Omental fat pad (tissue), 4 donors: ENCODE measurements around the gene AGO3. TPM values are rescaled to one million over a fixed set of nuclear protein-coding genes. Genes with fewer than 3 reads are reported as not detected.
A peak's percentile ranks its signal among the peaks of the same experiment; 100 is the strongest.

Experiments used
- ATAC-seq: fragments of 150-250 bp; one replicate; pipeline ENCODE4 v1.9.1; 2016; ENCODE audit warnings: mild to moderate bottlenecking, moderate library complexity; ENCODE audit not compliant: low FRiP score
- DNase-seq: peaks from one replicate; pipeline ENCODE4 v3.0.0-alpha.2; 2019; ENCODE audit warnings: low spot score
- CTCF ChIP-seq, 3 donors: fragments of 450-650 bp; IDR thresholded peaks; one replicate each; pipeline ENCODE4 v1.5.1; 2016 to 2017; ENCODE audit warnings: antibody characterized with exemption in 3 of 3, mild to moderate bottlenecking in 3 of 3, moderate library complexity in 2 of 3
- total RNA-seq, 4 donors: library from RNA; depleted of rRNA; stranded (reverse); fragments of >200 nt; gene quantifications; one replicate each; pipeline ENCODE4 v1.1.0, GENCODE V29; 2016

The AGO3 gene
- total RNA-seq, 4 donors from 2014 or later, result 22.3 to 39.9 (median 30.6) TPM

DNA sequence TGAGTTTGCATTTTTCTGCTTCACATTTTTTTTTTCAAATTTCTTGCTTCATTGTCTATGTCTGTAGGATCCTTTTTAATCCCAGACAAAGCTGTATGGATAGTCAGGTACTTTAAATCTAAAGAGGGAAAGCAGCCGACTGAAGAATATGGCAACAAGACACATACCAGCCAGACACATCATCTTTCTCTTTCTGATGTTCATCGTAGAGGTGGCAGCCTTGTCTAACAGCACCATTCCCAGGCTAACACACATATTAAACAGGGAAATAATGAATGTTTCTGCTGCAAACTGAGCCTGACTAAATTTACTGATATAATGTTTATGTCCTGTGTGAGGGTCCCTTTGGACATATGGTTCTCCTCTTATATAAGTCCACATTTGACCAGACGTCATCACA is 149.3 kb downstream of the AGO3 start:
- TF ChIP-seq CTCF (IDR thresholded peaks at IDR 0.05), result no peak
- no peak for DNase-seq
- no peak for ATAC-seq

DNA sequence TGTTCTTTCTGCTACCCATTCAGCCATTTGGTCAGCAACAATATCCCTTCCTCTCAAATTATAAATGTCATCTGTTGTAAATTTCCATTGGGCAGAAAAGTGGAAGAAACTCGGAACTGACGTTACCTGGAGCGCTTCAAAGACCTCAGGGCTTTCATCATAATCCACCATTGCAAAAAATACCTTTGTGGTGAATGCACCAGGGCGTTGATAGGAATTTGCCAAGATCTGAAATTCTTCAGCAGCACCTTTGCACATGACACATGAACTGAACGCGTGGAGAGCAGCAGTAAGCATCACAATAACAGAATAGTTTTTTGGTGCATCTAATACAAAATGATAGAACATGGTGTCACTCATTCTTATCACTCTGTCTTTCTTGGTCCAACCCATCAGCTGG is 149.9 kb downstream of the AGO3 start:
- no peak for ATAC-seq
- no peak for DNase-seq
- no peak for TF ChIP-seq CTCF (IDR thresholded peaks at IDR 0.05)

DNA sequence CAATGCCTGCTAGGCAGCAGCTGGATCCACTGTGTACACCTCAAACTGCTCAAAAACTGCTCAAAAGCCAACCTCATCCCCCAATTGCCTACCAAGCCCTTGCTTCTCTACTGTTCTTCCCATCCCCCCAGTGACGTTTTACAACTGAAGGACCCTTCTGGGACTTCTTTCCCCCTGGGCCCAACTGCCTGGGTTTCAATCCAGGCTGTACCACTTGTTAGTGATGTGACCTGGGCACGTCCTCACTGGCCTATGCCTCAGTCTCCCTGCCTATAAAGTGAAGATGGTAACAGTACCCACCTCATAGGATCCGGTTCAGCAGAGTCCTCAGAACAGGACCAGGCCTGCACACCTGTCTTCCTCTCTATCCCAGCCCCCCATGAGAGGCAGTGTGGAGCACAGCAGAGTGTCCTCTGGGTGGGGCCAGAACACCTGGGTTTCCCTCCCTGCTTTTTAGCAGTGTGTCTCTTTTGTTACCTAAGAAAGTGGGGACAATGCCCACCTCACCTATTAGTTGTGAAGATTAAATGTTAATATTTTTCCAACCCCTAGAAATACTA is 151.1 kb downstream of the AGO3 start:
- ATAC-seq (no peak), DNase-seq (no peak)
- no peak for TF ChIP-seq CTCF (IDR thresholded peaks at IDR 0.05)

- no peak for TF ChIP-seq CTCF (IDR thresholded peaks at IDR 0.05)
- DNase-seq, result no peak
Observed at GRCh38 chr1:36083219-36083618, 152.3 kb downstream of the AGO3 start.

GRCh38 chr1:36083635-36084496 is 153.0 kb downstream of the AGO3 start, which contains the start of gene TEKT2:
TSS of gene TEKT2 (plus strand) at chr1:36084094. CDS start at chr1:36084922, 828 bp downstream.
- no peak for TF ChIP-seq CTCF (IDR thresholded peaks at IDR 0.05)
- DNase-seq, result no peak
- peak; percentile 17 for ATAC-seq

More at GRCh38 chr1:36083219-36083618, 152.3 kb downstream of the AGO3 start:
- no peak for ATAC-seq

- DNase-seq, result no peak
- no peak for ATAC-seq
- TF ChIP-seq CTCF (IDR thresholded peaks at IDR 0.05), result no peak
Observed at GRCh38 chr1:36084497-36085115, 153.7 kb downstream of the AGO3 start.
